ENCODE results near the gene RAB35.

- TF ChIP-seq RNF2 (IDR thresholded peaks at IDR 0.05) (no peak), CTCF (IDR thresholded peaks at IDR 0.05 in 2 of 3, conservative IDR thresholded peaks at IDR 0.05 in 1 of 3; ENCODE audit: insufficient read depth in 2 of 3, low read depth in 1 of 3, low read length in 3 of 3) (no peak), SETDB1 (IDR thresholded peaks at IDR 0.05; ENCODE audit: low read length) (no peak), NFE2L1 (tag; IDR thresholded peaks at IDR 0.05; ENCODE audit: borderline replicate concordance, low read depth) (no peak), BACH1 (tag; IDR thresholded peaks at IDR 0.05) (no peak), ZBTB49 (CRISPR knock-in tag; IDR thresholded peaks at IDR 0.05; ENCODE audit: borderline replicate concordance) (no peak), SP1 (CRISPR knock-in tag; IDR thresholded peaks at IDR 0.05) (no peak), SMC3 (conservative IDR thresholded peaks at IDR 0.05; ENCODE audit: insufficient read depth, low read depth, low read length) (no peak), BRF2 (IDR thresholded peaks at IDR 0.05; ENCODE audit: borderline replicate concordance, insufficient read depth, insufficient read length) (no peak), EZH2 (IDR thresholded peaks at IDR 0.05; ENCODE audit: borderline replicate concordance, low read depth, low read length) (no peak), CEBPB (tag; IDR thresholded peaks at IDR 0.05) (no peak)
These were observed 43.1 kb upstream of the RAB35 start for GRCh38 chr12:120159509-120160237.
